ENCODE measurements around the gene CA9. TPM values are rescaled to one million over a fixed set of nuclear protein-coding genes. Genes with fewer than 3 reads are reported as not detected.

The CA9 gene
- total RNA-seq (2014; rRNA removed; shearing (Covaris generic)) = 3.4 and 4.3 TPM in 2 replicates
- polyA plus RNA-seq (2016; fragmentation: Nextera tagmentation; extraction: Ambion mirVana) = 2.3 and 2.7 TPM in 2 replicates

DNA sequence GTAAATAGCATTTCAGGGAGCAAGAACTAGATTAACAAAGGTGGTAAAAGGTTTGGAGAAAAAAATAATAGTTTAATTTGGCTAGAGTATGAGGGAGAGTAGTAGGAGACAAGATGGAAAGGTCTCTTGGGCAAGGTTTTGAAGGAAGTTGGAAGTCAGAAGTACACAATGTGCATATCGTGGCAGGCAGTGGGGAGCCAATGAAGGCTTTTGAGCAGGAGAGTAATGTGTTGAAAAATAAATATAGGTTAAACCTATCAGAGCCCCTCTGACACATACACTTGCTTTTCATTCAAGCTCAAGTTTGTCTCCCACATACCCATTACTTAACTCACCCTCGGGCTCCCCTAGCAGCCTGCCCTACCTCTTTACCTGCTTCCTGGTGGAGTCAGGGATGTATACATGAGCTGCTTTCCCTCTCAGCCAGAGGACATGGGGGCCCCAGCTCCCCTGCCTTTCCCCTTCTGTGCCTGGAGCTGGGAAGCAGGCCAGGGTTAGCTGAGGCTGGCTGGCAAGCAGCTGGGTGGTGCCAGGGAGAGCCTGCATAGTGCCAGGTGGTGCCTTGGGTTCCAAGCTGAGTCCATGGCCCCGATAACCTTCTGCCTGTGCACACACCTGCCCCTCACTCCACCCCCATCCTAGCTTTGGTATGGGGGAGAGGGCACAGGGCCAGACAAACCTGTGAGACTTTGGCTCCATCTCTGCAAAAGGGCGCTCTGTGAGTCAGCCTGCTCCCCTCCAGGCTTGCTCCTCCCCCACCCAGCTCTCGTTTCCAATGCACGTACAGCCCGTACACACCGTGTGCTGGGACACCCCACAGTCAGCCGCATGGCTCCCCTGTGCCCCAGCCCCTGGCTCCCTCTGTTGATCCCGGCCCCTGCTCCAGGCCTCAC lies at the start of gene CA9:
CA9 (plus strand) TSS at position 797 of the 893 bp plus-strand sequence; CDS start at position 829, 32 bp downstream.
- TF ChIP-seq EZH2 (IDR thresholded peaks at IDR 0.05; ENCODE audit: insufficient read depth, poor library complexity, severe bottlenecking) (no peak), EZH2phosphoT487 (IDR thresholded peaks at IDR 0.05; ENCODE audit: insufficient read depth, low read depth) (no peak)
- peaks cover 18% of the 10 kb centered on the region; the same call in 1 of the 2 replicates for H3F3A ChIP-seq (ENCODE audit: insufficient read depth)
- H4K20me1 ChIP-seq (ENCODE audit: insufficient read depth) = no peaks in the 10 kb centered on the region
- H3K9me3 ChIP-seq (ENCODE audit: low read depth) = no peaks in the 10 kb centered on the region
- WGBS, 2 experiments (ENCODE audit: low coverage in 1 of 2, low lambda C conversion rate in 2 of 2, missing lambda C conversion rate in 2 of 2) = 28 to 33% methylated on average over 10 of the region's 10 CpGs
- no peak within 1 kb of the TSS for H3K9ac ChIP-seq
- no peak for DNase-seq
- H3K4me1 ChIP-seq (ENCODE audit: insufficient read depth) = 0 out of 2 replicates have a peak, but pooled peaks cover 3% of the 10 kb centered on the region
- H3K27me3 ChIP-seq (replicated peaks; ENCODE audit: insufficient read depth) = no peaks in the 10 kb centered on the region
- no peak within 1 kb of the TSS for H3K27ac ChIP-seq
- in situ Hi-C loops (cut with MboI) = no loop called here
- H3K79me2 ChIP-seq (ENCODE audit: insufficient read depth) = no peaks in the 10 kb centered on the region
- no peak within 1 kb of the TSS for H3K4me3 ChIP-seq
- no peaks in the 10 kb centered on the region for H3K36me3 ChIP-seq (ENCODE audit: low read depth)
- H3K9me2 ChIP-seq (ENCODE audit: insufficient read depth) = no peaks in the 10 kb centered on the region
- peak within 1 kb of the TSS; percentile 42 for H3K4me2 ChIP-seq (ENCODE audit: unreplicated experiment)
- H2AFZ ChIP-seq = no peak within 1 kb of the TSS

GRCh38 chr9:35627575-35627974 lies 46.2 kb upstream of the CA9 start:
- H3F3A ChIP-seq (ENCODE audit: insufficient read depth) = no peaks in the 10 kb centered on the region
- 87 to 100% methylated on average over 2 of the region's 2 CpGs for WGBS, 2 experiments (ENCODE audit: low coverage in 1 of 2, low lambda C conversion rate in 2 of 2, missing lambda C conversion rate in 2 of 2)
- in situ Hi-C loops (cut with MboI) = no loop called here

GRCh38 chr9:35628389-35628991 lies 45.2 kb upstream of the CA9 start:
- WGBS, 2 experiments (ENCODE audit: low coverage in 1 of 2, low lambda C conversion rate in 2 of 2, missing lambda C conversion rate in 2 of 2) = 83 to 90% methylated on average over 6 of the region's 6 CpGs
- no peaks in the 10 kb centered on the region for H3K36me3 ChIP-seq (ENCODE audit: low read depth)
- DNase-seq = no peak
- H3F3A ChIP-seq (ENCODE audit: insufficient read depth) = no peaks in the 10 kb centered on the region
- H3K27ac ChIP-seq = no peak overlapping the region
- H3K4me3 ChIP-seq = no peak overlapping the region
- in situ Hi-C loops (cut with MboI) = no loop called here
- no peaks in the 10 kb centered on the region for H3K9me3 ChIP-seq (ENCODE audit: low read depth)
- H4K20me1 ChIP-seq (ENCODE audit: insufficient read depth) = no peaks in the 10 kb centered on the region
- H3K27me3 ChIP-seq (replicated peaks; ENCODE audit: insufficient read depth) = no peaks in the 10 kb centered on the region
- TF ChIP-seq EZH2phosphoT487 (IDR thresholded peaks at IDR 0.05; ENCODE audit: insufficient read depth, low read depth) = no peak
- TF ChIP-seq EZH2 (IDR thresholded peaks at IDR 0.05; ENCODE audit: insufficient read depth, poor library complexity, severe bottlenecking) = no peak
- H3K4me2 ChIP-seq (ENCODE audit: unreplicated experiment) = no peak overlapping the region
- H3K79me2 ChIP-seq (ENCODE audit: insufficient read depth) = no peaks in the 10 kb centered on the region
- no peak overlapping the region for H2AFZ ChIP-seq
- no peak overlapping the region for H3K9ac ChIP-seq
- H3K4me1 ChIP-seq (ENCODE audit: insufficient read depth) = no peaks in the 10 kb centered on the region
- H3K9me2 ChIP-seq (ENCODE audit: insufficient read depth) = no peaks in the 10 kb centered on the region

More at GRCh38 chr9:35627575-35627974, 46.2 kb upstream of the CA9 start:
- Histone ChIP-seq H4K20me1 (ENCODE audit: insufficient read depth) (no peaks in the 10 kb centered on the region), H2AFZ (no peak overlapping the region), H3K27ac (no peak overlapping the region), H3K9me3 (ENCODE audit: low read depth) (no peaks in the 10 kb centered on the region), H3K27me3 (replicated peaks; ENCODE audit: insufficient read depth) (no peaks in the 10 kb centered on the region), H3K4me2 (ENCODE audit: unreplicated experiment) (no peak overlapping the region), H3K36me3 (ENCODE audit: low read depth) (no peaks in the 10 kb centered on the region), H3K9me2 (ENCODE audit: insufficient read depth) (no peaks in the 10 kb centered on the region), H3K4me1 (ENCODE audit: insufficient read depth) (no peaks in the 10 kb centered on the region), H3K4me3 (no peak overlapping the region), H3K9ac (no peak overlapping the region), H3K79me2 (ENCODE audit: insufficient read depth) (no peaks in the 10 kb centered on the region)
- DNase-seq = no peak
- no peak for TF ChIP-seq EZH2 (IDR thresholded peaks at IDR 0.05; ENCODE audit: insufficient read depth, poor library complexity, severe bottlenecking)
- TF ChIP-seq EZH2phosphoT487 (IDR thresholded peaks at IDR 0.05; ENCODE audit: insufficient read depth, low read depth) = no peak

- no peaks in the 10 kb centered on the region for H3K9me2 ChIP-seq (ENCODE audit: insufficient read depth)
- H3K4me1 ChIP-seq (ENCODE audit: insufficient read depth) = no peaks in the 10 kb centered on the region
- no peak overlapping the region for H2AFZ ChIP-seq
- no peak for DNase-seq
- TF ChIP-seq EZH2 (IDR thresholded peaks at IDR 0.05; ENCODE audit: insufficient read depth, poor library complexity, severe bottlenecking) (no peak), EZH2phosphoT487 (IDR thresholded peaks at IDR 0.05; ENCODE audit: insufficient read depth, low read depth) (no peak)
- 71 to 82% methylated on average over 5 of the region's 5 CpGs for WGBS, 2 experiments (ENCODE audit: low coverage in 1 of 2, low lambda C conversion rate in 2 of 2, missing lambda C conversion rate in 2 of 2)
- no peak overlapping the region for H3K9ac ChIP-seq
- H3F3A ChIP-seq (ENCODE audit: insufficient read depth) = no peaks in the 10 kb centered on the region
- no peaks in the 10 kb centered on the region for H3K9me3 ChIP-seq (ENCODE audit: low read depth)
- H4K20me1 ChIP-seq (ENCODE audit: insufficient read depth) = no peaks in the 10 kb centered on the region
- H3K27ac ChIP-seq = no peak overlapping the region
- H3K79me2 ChIP-seq (ENCODE audit: insufficient read depth) = no peaks in the 10 kb centered on the region
- in situ Hi-C loops (cut with MboI) = no loop called here
- no peaks in the 10 kb centered on the region for H3K27me3 ChIP-seq (replicated peaks; ENCODE audit: insufficient read depth)
- H3K36me3 ChIP-seq (ENCODE audit: low read depth) = no peaks in the 10 kb centered on the region
- H3K4me3 ChIP-seq = no peak overlapping the region
- no peak overlapping the region for H3K4me2 ChIP-seq (ENCODE audit: unreplicated experiment)
Observed at GRCh38 chr9:35629597-35629996, 44.1 kb upstream of the CA9 start.
